ENCODE measurements around the gene SLC6A14. TPM values are rescaled to one million over a fixed set of nuclear protein-coding genes. Genes with fewer than 3 reads are reported as not detected.

SLC6A14 gene
- total RNA-seq, 1 donor from 2014 or later: not detected

GRCh38 chrX:116417214-116417613, 19.2 kb upstream of the SLC6A14 start:
- Mint-ChIP-seq H3K4me3 (ENCODE audit: unreplicated experiment) (no peak overlapping the region), H3K27ac (ENCODE audit: unreplicated experiment) (no peak overlapping the region), H3K36me3 (ENCODE audit: unreplicated experiment) (no peaks in the 10 kb centered on the region), H3K4me1 (ENCODE audit: unreplicated experiment) (no peaks in the 10 kb centered on the region), H3K27me3 (ENCODE audit: unreplicated experiment) (no peaks in the 10 kb centered on the region), H3K9me3 (ENCODE audit: unreplicated experiment) (no peaks in the 10 kb centered on the region)
- DNase-seq (ENCODE audit: extremely low spot score, unreplicated experiment): no peak
- no peak for TF ChIP-seq CTCF (IDR thresholded peaks at IDR 0.05)

DNA sequence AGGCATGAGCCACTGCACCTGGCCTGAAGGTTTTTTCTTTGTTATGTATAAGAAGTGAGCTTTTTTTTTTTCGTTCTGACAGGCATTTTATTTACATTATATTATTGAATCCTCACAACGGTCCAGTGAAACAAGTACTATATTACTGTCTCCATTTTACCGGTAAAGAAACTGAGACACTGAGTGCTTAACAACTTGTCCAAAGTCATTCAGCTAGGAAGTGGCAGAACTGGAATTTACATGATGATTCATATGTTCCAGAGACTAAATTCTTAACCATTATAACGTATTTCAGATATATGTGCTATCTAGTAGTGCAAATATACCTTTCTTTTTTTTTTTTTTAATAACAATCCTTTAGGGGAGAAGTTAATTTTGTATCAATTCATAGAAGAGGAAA, 18.4 kb upstream of the SLC6A14 start:
- no peaks in the 10 kb centered on the region for H3K4me1 Mint-ChIP-seq (ENCODE audit: unreplicated experiment)
- DNase-seq (ENCODE audit: extremely low spot score, unreplicated experiment): no peak
- TF ChIP-seq CTCF (IDR thresholded peaks at IDR 0.05): no peak
- no peaks in the 10 kb centered on the region for H3K27me3 Mint-ChIP-seq (ENCODE audit: unreplicated experiment)
- H3K4me3 Mint-ChIP-seq (ENCODE audit: unreplicated experiment): no peak overlapping the region
- H3K27ac Mint-ChIP-seq (ENCODE audit: unreplicated experiment): no peak overlapping the region
- no peaks in the 10 kb centered on the region for H3K36me3 Mint-ChIP-seq (ENCODE audit: unreplicated experiment)
- no peaks in the 10 kb centered on the region for H3K9me3 Mint-ChIP-seq (ENCODE audit: unreplicated experiment)

DNA sequence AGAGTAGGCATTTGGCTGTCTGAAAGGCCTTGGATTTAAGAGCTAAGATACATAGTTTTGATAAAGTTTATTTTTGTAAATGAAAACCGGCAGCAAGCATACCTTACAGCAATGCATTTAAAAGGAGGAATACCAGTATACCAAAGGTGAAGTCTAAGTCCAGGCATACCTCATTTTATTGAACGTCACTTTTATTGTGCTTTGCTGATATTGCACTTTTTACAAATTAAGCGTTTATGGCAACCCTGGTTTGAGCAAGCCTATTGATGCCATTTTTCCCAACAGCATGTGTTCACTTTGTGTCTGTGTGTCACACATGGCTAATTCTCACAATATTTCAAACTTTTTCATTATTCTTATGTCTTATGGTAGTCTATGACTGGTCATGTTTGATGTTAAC, 8.4 kb upstream of the SLC6A14 start:
- DNase-seq (ENCODE audit: extremely low spot score, unreplicated experiment): no peak
- no peaks in the 10 kb centered on the region for H3K4me1 Mint-ChIP-seq (ENCODE audit: unreplicated experiment)
- no peak overlapping the region for H3K27ac Mint-ChIP-seq (ENCODE audit: unreplicated experiment)
- no peaks in the 10 kb centered on the region for H3K36me3 Mint-ChIP-seq (ENCODE audit: unreplicated experiment)
- H3K27me3 Mint-ChIP-seq (ENCODE audit: unreplicated experiment): no peaks in the 10 kb centered on the region
- TF ChIP-seq CTCF (IDR thresholded peaks at IDR 0.05): no peak
- H3K4me3 Mint-ChIP-seq (ENCODE audit: unreplicated experiment): no peak overlapping the region
- peaks cover 4% of the 10 kb centered on the region for H3K9me3 Mint-ChIP-seq (ENCODE audit: unreplicated experiment)

DNA sequence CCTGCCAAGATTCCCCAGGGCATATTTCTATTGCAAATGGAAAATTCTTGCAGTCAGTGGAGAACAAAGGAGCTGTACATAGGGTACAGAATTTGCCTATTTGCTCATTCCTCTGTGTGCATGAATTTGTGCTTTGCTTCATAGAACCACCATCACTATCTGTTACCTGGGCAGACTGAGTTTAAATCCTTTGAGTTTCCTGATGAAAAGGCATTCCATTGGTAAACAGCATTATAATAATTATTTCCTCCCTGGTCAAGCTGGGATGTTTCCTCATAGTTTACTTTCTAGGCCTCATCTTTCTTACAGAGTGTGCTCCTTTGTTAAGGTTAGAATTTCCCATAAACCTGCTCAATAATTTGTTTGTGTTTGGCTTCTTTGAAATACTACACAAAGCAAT, 809 bp upstream of the SLC6A14 start:
- no peaks in the 10 kb centered on the region for H3K4me1 Mint-ChIP-seq (ENCODE audit: unreplicated experiment)
- H3K9me3 Mint-ChIP-seq (ENCODE audit: unreplicated experiment): no peaks in the 10 kb centered on the region
- TF ChIP-seq CTCF (IDR thresholded peaks at IDR 0.05): no peak
- DNase-seq (ENCODE audit: extremely low spot score, unreplicated experiment): no peak
- no peak overlapping the region for H3K27ac Mint-ChIP-seq (ENCODE audit: unreplicated experiment)
- H3K36me3 Mint-ChIP-seq (ENCODE audit: unreplicated experiment): no peaks in the 10 kb centered on the region
- no peaks in the 10 kb centered on the region for H3K27me3 Mint-ChIP-seq (ENCODE audit: unreplicated experiment)
- no peak overlapping the region for H3K4me3 Mint-ChIP-seq (ENCODE audit: unreplicated experiment)

DNA sequence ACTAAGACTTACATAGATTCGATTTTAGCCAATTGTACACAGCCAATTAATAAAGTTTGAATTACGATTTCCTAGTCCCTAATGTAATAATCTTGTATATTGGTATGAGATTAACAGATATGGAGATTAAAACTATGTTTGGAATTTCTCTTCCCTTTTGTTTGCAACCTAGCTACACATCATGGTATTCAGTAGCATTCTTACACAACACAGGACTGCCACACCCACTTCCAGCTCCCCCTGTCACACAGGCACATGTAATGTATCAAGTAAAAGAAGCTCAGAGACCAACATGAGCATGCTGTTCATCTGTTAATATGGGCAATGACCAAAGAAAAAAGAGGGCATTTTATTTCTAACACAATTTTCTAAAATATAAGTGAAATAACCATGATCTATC, 12.8 kb downstream of the SLC6A14 start:
- no peak for TF ChIP-seq CTCF (IDR thresholded peaks at IDR 0.05)
- Mint-ChIP-seq H3K4me1 (ENCODE audit: unreplicated experiment) (no peaks in the 10 kb centered on the region), H3K4me3 (ENCODE audit: unreplicated experiment) (no peak overlapping the region), H3K27ac (ENCODE audit: unreplicated experiment) (no peak overlapping the region), H3K36me3 (ENCODE audit: unreplicated experiment) (no peaks in the 10 kb centered on the region), H3K9me3 (ENCODE audit: unreplicated experiment) (no peaks in the 10 kb centered on the region), H3K27me3 (ENCODE audit: unreplicated experiment) (no peaks in the 10 kb centered on the region)
- no peak for DNase-seq (ENCODE audit: extremely low spot score, unreplicated experiment)

All from osteocyte (in vitro differentiated cells).